Stimulated activated CD4-positive, alpha-beta T cell treated with anti-CD3 and anti-CD28 coated beads, Interleukin-15, amount 100 ng/mL, for 24 hours (primary cell): ENCODE data around the gene ARHGEF3.

Experiments used
- DNase-seq: peaks from one replicate; pipeline ENCODE4 v3.0.0-alpha.2; 2020

The ARHGEF3 gene

GRCh38 chr3:56822501-56822900 lies 20.8 kb upstream of the ARHGEF3 start:
- no peak for DNase-seq

GRCh38 chr3:56819016-56819809 lies 17.5 kb upstream of the ARHGEF3 start:
- no peak for DNase-seq

GRCh38 chr3:56818156-56818985 lies 16.6 kb upstream of the ARHGEF3 start:
- DNase-seq: no peak

- DNase-seq: no peak
Observed at GRCh38 chr3:56817646-56818045, 15.9 kb upstream of the ARHGEF3 start.

GRCh38 chr3:56816061-56816460 lies 14.3 kb upstream of the ARHGEF3 start:
- DNase-seq: no peak

- no peak for DNase-seq
Observed at GRCh38 chr3:56815589-56815988, 13.8 kb upstream of the ARHGEF3 start.

- DNase-seq: no peak
Observed at GRCh38 chr3:56813653-56813960, 11.9 kb upstream of the ARHGEF3 start.

- no peak for DNase-seq
Observed at GRCh38 chr3:56812754-56813652, 11.3 kb upstream of the ARHGEF3 start.

GRCh38 chr3:56811546-56812202 lies 9.9 kb upstream of the ARHGEF3 start:
- no peak for DNase-seq

- no peak for DNase-seq
Observed at GRCh38 chr3:56810577-56811545, 9.1 kb upstream of the ARHGEF3 start.

GRCh38 chr3:56806407-56806806 lies 4.7 kb upstream of the ARHGEF3 start:
- DNase-seq: no peak

- no peak for DNase-seq
Observed at GRCh38 chr3:56802790-56803189, 1.0 kb upstream of the ARHGEF3 start.

- no peak for DNase-seq
Observed at GRCh38 chr3:56802378-56802745, 613 bp upstream of the ARHGEF3 start.

- peak; percentile 40 for DNase-seq
Observed at GRCh38 chr3:56800832-56801661, 702 bp downstream of the ARHGEF3 start.

GRCh38 chr3:56800130-56800831 lies 1.5 kb downstream of the ARHGEF3 start:
- DNase-seq: peak; percentile 84

GRCh38 chr3:56799251-56799882 lies 2.4 kb downstream of the ARHGEF3 start:
- no peak for DNase-seq

GRCh38 chr3:56796996-56797395 lies 4.8 kb downstream of the ARHGEF3 start:
- no peak for DNase-seq

- no peak for DNase-seq
Observed at GRCh38 chr3:56796202-56796601, 5.5 kb downstream of the ARHGEF3 start.

GRCh38 chr3:56795829-56796185 lies 5.9 kb downstream of the ARHGEF3 start:
- DNase-seq: no peak
